Left ventricle myocardium inferior (tissue), 1 donor: Measurements from ENCODE around the gene EXOC4. TPM values are rescaled to one million over a fixed set of nuclear protein-coding genes. Genes with fewer than 3 reads are reported as not detected.
"Not testable (repeated sequence)": the region's sequence is repeated elsewhere in the genome, so short reads cannot be mapped to it uniquely, and the experiment has no call there.

Experiments
- DNase-seq: peaks from one replicate; pipeline ENCODE4 v3.0.0-alpha.2; 2020
- H3K27ac ChIP-seq: fragments of 200-600 bp; replicated peaks from 2 replicates; pipeline ENCODE4 v1.8.0; 2021
- H3K27me3 ChIP-seq: fragments of 200-600 bp; 2 replicates; pipeline ENCODE4 v1.8.0; 2021; ENCODE audit warnings: low read depth
- H3K36me3 ChIP-seq: fragments of 200-600 bp; 2 replicates; pipeline ENCODE4 v1.8.0; 2021
- H3K4me1 ChIP-seq: fragments of 200-600 bp; 2 replicates; pipeline ENCODE4 v1.8.0; 2021
- H3K4me3 ChIP-seq: fragments of 200-600 bp; 2 replicates; pipeline ENCODE4 v1.8.0; 2021; ENCODE audit warnings: mild to moderate bottlenecking, moderate library complexity
- H3K9me3 ChIP-seq: fragments of 200-600 bp; replicated peaks from 2 replicates; pipeline ENCODE4 v1.8.0; 2021
- CTCF ChIP-seq: fragments of 200-600 bp; IDR thresholded peaks from 2 replicates; pipeline ENCODE4 v1.8.0; 2021; ENCODE audit warnings: antibody characterized with exemption, mild to moderate bottlenecking, borderline replicate concordance
- intact Hi-C: fragments of 100-400 bp; cut with micrococcal nuclease; formaldehyde crosslinking; loops from one replicate; pipeline ENCODE4 v1.11.0; 2022
- long read RNA-seq: library from polyadenylated mRNA; unstranded; transcript quantifications from one replicate; pipeline ENCODE4 v2.0.0, GENCODE V29; 2021
- total RNA-seq: library from RNA; stranded (reverse); fragmentation: NEBNext Ultra II Directional; extraction: Animal tissue kit (Norgen Biotek cat#: 25700); gene quantifications from one replicate; pipeline ENCODE4 v1.2.1, GENCODE V29; 2021
- donor health status: DM: no; HTN: yes; CAD: no; lungs with severe emphysema.

Gene EXOC4
- 33.8 TPM for total RNA-seq
- long read RNA-seq, full-length matches to known transcripts = 23 of 30 reads
- long read RNA-seq, partial matches to known transcripts = 2 of 30 reads
- long read RNA-seq, other reads (novel, unspliced or antisense) = 5 of 30 reads

DNA sequence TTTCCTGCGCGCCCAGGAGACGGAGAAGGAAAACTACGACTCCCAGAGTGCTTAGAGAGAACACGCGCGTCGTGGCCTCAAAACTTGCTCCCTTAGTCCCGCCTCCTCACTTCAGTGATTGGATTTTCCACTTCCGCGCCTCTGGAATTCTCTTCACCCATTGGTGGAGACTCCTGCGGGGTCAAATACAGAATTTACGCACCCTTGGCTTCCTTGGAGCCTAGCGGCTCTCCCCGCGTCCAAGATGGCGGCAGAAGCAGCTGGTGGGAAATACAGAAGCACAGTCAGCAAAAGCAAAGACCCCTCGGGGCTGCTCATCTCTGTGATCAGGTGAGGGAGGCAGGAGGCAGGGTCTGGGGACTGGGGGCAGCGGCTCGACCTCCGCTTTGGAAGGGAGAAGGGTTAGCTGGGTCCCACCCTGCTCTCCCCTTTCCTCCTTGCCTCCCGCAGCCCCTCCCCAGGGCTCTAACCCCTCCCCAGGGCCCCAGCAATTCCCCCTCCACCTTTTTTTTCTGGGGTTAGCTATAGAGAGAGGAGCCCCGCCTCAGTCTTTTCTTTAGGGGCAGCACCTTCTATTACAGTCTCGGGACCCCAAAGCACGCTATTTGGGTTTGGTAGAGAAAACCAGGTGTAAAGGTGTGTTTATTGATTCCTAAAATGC, at the start of gene EXOC4:
EXOC4 (plus strand) TSS at position 221 of the 661 bp plus-strand sequence.
- H3K4me3 ChIP-seq = peak within 1 kb of the TSS; percentile 88
- no peak for TF ChIP-seq CTCF
- H3K9me3 ChIP-seq = peaks cover 10% of the 10 kb centered on the region
- intact Hi-C loops = no loop called here
- H3K4me1 ChIP-seq = peaks cover 32% of the 10 kb centered on the region
- peak within 1 kb of the TSS; percentile 90 for H3K27ac ChIP-seq
- no peaks in the 10 kb centered on the region for H3K36me3 ChIP-seq
- DNase-seq = peak; percentile 83
- no peaks in the 10 kb centered on the region for H3K27me3 ChIP-seq

- H3K27ac ChIP-seq = no peak overlapping the region
- TF ChIP-seq CTCF = no peak
- H3K36me3 ChIP-seq = no peaks in the 10 kb centered on the region
- H3K27me3 ChIP-seq = no peaks in the 10 kb centered on the region
- DNase-seq = no peak
- peaks cover 13% of the 10 kb centered on the region for H3K9me3 ChIP-seq
- no peaks in the 10 kb centered on the region for H3K4me1 ChIP-seq
- intact Hi-C loops = no loop called here
- H3K4me3 ChIP-seq = no peak overlapping the region
These were observed 49.4 kb upstream of the EXOC4 start for GRCh38 chr7:133203490-133203889.

DNA sequence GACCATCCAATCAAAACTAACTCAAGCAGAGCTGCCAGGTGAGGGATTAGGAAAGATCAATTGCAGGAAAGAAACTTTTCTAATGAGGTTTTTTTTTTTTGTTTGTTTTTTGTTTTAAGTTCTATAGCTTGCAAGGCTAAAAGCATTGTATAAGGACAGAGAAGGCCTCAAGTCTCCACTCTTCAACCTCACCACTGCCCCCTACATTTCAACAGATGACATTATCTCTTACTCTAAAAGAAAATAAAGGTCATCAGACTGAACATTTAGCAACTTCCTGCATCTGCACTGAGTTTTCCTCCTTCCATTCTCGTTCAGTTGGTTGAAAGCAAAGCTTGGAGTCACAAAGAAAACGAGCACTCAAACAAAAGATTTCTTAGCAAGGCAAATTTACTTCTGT, 45.2 kb upstream of the EXOC4 start:
- Histone ChIP-seq H3K4me1 (no peaks in the 10 kb centered on the region), H3K4me3 (no peak overlapping the region), H3K36me3 (no peaks in the 10 kb centered on the region), H3K27ac (no peak overlapping the region), H3K27me3 (peaks cover 7% of the 10 kb centered on the region), H3K9me3 (peaks cover 17% of the 10 kb centered on the region)
- intact Hi-C loops = no loop called here
- DNase-seq = no peak
- no peak for TF ChIP-seq CTCF

DNA sequence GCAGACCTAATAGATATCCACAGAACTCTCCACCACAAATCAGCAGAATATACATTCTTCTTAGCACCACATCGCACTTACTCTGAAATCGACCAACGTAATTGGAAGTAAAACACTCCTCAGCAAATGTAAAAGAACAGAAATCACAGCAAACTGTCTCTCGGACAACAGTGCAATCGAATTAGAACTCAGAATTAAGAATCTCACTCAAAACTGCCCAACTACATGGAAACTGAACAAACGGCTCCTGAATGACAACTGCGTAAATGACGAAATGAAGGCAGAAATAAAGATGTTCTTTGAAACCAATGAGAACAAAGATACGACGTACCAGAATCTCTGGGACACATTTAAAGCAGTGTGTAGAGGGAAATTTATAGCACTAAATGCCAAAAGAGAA, 42.1 kb upstream of the EXOC4 start:
- peaks cover 22% of the 10 kb centered on the region for H3K9me3 ChIP-seq
- intact Hi-C loops, H3K27me3 ChIP-seq, DNase-seq, H3K36me3 ChIP-seq, H3K4me3 ChIP-seq, H3K4me1 ChIP-seq, H3K27ac ChIP-seq: not testable (repeated sequence)

DNA sequence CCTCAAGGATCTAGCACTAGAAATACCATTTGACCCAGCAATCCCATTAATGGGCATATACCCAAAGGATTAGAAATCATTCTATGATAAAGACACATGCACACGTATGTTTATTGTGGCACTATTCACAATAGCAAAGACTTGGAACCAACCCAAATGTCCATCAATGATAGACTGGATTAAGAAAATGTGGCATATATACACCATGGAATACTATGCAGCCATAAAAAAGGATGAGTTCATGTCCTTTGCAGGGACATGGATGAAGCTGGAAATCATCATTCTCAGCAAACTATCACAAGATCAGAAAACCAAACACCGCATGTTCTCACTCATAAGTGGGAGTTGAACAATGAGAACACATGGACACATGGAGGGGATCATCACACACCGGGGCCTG, 39.1 kb upstream of the EXOC4 start:
- H3K27me3 ChIP-seq, intact Hi-C loops, H3K36me3 ChIP-seq, H3K9me3 ChIP-seq, H3K27ac ChIP-seq, H3K4me3 ChIP-seq, H3K4me1 ChIP-seq, DNase-seq: not testable (repeated sequence)

DNA sequence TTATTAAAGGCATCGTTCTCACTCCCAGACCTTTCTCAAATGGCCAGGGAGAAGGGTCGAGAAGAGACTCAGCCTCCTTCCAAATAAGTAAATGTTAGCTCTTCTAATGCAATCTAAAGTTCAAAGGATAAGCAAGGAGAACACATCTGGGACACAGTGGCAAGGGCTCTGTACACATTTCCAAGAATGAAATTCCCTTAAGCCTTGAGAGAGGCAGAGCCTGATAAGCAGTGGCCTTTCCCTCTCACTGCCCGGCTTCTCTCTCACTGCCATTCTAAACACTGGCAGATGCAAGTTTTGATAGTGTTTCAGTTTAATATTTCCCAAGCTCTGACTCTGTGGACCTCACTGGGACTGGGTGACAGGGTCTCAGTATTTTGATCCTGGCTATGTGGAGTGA, 35.1 kb upstream of the EXOC4 start:
- no peak overlapping the region for H3K4me3 ChIP-seq
- no peak overlapping the region for H3K27ac ChIP-seq
- no peaks in the 10 kb centered on the region for H3K36me3 ChIP-seq
- no peak for DNase-seq
- no peak for TF ChIP-seq CTCF
- peaks cover 4% of the 10 kb centered on the region for H3K9me3 ChIP-seq
- H3K4me1 ChIP-seq = no peaks in the 10 kb centered on the region
- H3K27me3 ChIP-seq = no peaks in the 10 kb centered on the region
- intact Hi-C loops = no loop called here
